GM19397 (cell line): ENCODE data around the gene CDH4.

ENCODE experiments used
- ATAC-seq: cut with Tn5 transposase; IDR thresholded peaks from one replicate; pipeline ENCODE4 v1.9.1; 2021; ENCODE audit warnings: mild to moderate bottlenecking, moderate library complexity; ENCODE audit not compliant: unreplicated experiment

Gene CDH4

DNA sequence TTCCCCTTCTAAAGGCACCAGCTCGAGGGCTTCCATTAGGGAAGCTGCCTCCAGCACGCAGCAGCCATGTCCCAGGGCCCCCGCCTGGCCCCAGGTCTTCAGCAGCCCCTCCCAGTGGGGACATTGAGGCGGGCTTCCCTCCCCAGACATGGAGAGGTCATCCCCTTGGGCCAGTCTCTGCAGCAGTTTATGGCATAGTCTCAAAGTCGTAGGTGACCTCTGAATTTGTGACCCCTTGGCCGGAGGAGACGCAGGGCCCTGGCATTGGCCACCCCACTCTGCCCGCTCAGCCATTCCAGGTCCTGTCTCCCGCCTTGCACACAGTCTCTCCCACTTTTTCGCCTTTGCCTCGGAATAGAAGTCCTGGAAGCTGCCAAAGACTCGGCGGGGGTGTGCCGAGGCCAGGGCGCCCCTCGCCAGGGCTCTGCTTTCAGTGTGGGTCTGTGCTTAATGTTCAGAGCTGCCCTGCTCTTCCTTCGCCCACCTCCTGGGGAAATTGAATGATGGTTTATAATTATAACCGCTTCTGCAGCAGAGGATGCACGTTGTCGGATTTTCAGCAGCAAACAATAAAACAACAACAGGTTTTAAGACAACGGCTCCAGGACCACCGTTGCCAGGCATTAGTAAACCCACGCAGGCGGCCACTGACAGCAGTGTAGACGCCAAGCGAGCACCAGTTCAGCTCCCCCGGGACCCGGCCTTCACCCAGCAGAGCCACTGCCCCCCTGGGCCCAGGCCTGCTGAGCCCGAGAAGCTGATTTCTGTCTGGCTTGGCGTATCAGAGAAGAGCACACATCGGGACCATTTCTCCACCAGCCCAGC, 626.6 kb downstream of the CDH4 start:
- ATAC-seq: no peak

DNA sequence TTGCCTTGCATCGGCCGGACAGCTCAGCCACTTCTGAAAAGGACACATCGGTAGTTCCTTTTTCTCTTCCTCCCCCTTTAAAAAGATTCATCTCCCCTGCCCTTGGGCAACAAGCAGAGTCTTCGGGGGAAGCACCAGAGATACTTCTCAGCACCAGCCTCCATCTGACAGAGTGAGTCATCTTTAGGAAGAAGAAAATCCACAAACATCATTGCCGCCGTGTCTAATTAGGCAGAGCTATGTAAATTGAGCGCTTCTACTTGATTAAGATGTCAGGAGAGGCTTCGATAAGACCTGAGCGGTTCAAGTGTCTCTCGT, 627.2 kb downstream of the CDH4 start:
- ATAC-seq: no peak

DNA sequence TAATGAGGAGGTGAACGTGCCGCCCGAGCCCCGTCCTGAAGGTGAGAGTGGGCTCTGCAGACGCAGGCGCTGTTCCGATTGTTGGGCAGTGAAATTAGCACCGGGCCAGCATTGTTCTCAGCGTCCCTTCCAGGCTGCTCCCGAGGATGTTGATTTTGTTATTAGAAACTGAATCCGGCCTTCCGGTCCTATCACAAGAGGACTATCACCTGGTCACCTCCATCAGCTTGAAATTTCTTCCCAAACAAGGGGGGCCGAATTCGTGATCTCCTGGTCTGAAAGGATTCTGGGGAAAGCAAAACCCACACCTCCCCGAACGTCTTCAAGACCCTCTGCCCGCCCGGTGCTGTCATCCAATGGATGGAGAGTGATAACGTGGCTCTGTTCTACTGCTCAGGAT, 627.6 kb downstream of the CDH4 start:
- ATAC-seq: no peak

DNA sequence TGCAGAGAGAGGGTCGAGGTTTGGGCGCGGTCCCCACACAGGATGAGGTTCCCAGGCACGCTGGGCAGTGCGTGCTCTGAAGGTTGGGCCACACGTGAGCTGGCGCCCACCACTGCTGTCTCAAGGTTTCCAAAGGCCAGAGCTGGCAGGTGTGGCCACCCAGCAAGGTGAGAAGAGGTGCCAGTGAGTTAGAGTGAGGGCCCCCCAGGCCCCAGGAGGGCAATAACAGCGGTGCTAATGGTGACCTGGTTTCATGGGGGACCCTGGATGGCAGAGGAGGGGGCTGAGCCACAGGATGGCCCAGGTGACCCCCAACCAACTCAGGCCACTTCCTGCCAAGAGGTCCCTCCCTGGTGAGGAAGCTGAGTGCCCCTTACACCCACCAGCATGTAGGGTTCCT, 628.6 kb downstream of the CDH4 start:
- ATAC-seq: no peak

DNA sequence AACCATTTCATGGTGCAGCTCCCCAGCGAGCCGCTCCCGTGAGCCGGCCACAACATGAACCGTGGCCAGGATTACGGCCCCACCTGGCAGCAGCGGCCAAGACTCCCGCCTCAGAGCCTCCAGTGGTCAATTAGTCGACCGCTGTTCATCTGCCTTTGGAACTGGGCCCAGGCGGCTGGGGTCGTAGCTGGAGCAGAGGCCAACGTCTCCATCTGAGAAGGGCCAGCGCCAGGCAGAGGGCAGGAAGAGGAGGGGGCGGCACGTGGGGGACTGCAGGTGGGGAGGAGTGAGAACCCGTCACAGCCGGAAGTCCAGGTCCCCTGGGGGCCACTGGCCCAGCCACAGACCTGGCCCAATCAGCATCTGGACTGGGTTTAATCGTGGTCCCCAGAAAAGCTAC, 629.4 kb downstream of the CDH4 start:
- no peak for ATAC-seq

DNA sequence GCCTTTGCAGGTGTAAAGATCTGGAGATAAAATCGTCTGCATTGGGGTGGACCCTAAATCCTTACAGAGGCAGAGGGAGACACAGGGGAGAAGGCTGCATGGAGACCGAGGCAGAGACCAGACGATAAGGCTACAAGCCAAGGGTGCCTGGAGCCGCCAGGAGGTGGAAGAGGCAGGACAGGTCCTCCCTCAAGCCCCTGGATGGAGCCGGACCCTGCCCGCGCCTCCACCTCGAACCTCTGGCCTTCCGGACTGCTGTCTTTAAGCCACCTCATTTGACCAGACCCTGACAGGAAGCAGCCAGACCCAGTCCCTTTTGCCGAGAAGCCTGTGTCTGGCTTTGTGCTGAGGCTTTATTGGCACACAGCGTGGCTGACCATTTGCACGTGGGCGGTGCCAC, 629.8 kb downstream of the CDH4 start:
- ATAC-seq: no peak

DNA sequence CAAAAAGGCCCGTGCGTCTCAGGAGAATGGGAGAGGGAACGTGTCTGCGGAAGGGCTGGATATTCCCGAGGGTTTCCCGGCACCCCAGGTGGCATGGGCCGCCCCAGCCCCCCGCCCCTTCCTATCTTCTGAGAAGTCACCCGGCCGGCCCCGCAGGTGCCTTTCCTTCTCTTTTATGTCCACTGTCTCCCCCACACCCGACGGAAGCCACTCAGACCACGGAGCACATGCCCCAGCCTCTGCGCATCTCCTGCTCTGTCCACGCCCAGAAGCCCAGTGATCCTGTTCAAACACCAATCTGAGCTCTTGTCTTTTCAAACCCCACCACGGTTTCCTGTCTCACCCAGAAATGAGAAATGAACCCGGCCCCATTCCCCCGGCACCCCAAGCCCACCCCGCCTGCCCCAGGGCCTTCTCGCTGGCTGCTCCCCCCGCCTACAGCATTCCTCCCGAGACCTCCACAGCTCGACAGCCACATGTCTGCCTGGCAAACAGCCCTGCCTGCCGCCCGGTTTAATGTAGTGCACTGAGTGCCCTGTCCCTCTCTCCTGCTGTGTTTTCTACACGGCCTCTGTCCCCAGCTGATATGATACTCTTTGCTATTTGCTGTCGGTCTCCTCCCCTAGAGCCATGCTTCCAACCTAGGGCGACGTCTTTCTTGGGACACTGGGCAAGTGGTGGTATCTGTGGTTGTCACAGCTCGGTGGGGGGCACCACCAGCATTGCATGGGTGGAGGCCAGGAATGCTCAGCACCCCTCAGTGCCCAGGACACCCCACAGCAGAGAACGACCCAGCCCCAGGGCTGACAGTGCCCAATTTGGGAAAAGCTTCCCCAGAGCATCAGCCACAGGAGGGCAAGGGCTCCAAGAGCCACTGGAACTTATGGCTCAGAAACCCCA, 630.9 kb downstream of the CDH4 start:
- no peak for ATAC-seq

DNA sequence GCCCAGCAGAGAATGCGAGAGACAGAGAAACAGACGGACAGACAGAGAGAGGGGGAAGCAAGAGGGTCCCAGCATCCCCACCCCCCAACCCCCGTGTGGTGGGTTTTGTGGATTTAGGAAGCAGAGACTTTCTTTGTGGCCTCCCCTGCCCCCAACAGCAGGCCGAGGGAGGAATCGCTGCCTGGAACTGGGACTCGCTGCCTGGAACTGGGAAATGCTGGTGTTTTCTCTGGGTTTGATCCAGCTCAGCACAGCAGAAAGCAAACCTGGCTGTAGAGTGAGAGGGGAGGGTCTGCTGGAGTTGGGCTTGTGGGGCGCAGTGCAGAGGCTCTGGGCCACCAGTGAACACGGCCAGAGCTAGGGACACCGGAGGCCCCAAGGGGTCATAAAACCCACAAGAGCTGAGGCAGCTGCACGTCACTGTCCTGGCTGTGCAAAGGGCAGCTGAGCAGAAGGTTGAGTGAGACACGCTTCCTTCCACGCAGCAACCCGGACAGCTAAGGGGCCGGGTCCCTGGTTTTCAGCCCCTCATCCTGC, 631.9 kb downstream of the CDH4 start:
- ATAC-seq: no peak

DNA sequence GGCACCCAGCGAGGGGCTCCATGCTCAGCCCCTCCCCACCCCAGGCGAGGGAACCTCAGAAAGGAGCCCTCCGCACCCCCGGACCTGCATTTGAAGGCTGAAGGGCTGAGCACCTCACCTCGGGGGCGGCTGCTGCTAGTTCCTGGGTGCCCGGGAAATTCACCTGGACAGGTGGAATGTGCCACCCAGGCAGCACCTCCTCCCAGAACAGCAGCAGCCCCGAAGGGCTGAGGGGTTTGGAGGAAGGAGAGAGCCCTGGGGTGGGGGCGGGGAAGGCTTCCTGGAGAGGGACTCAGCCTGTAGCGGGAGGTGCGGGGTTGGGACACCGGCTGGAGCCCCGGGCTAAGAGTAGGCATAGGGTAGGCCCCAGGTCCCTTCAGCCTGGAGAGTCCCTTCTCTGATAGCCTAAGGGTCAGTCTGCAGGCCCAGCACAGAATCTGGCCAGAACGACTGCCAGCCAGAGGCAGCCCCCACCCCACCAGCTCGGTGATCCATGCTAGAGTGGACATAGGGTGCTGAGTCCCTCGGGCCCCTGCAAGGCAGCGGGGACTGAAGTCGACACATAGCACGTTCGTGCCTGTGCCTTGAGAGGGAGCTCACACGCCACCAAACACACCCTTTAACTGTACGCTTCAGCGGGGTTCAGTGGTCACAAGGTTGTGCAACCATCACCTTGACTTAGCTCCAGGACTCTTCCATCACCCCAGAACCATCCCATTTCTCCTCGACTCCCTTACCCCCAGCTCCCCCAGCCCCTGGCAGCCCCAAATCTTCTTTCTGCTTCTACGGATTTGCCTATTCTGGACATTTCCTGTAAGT, 632.7 kb downstream of the CDH4 start:
- no peak for ATAC-seq

DNA sequence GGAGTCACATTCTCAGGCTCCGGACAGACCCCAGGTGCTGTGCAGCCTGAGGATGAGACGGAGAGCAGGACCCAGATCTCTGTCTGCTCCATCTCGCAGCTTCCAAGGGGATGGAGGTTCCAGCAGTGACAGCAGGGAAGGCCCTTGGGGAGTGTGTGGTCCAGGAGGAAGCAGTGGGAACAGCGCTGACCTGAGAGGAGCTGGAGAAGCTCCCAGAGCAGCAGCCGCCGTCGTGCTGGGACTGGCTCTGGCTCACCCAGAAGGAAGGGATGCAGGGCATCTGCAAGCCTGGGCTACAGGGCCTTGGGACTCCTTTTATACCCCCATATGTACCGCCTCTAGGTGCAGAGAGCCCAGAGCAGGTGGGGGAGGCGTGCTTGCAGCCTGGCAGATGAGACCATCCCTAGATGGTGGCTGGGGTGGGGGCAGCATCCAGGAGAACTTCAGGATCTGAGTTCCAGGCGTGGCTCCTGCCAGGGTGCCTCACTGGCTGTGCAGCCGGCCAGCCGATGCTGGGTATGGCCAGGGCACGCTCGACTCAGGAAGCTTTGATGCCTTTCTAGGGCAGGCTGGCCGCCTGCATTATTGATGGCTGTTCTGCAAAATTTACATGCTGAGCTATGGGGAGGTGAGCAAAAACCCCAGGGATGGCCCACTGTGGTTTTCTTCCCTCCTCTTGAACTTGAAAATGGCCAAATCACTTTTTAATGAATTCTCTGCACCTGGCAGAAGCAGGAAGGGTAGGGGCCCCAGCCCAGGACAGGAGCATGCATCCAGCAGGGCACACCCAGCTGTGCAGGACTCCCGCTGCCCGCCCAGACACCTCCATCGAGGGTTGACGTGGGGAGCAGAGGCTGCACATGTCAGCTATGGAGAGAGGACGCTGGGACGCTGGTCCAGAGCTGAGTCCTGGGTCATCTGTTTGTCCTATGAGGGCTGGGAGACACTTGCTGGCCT, 634.0 kb downstream of the CDH4 start:
- no peak for ATAC-seq

DNA sequence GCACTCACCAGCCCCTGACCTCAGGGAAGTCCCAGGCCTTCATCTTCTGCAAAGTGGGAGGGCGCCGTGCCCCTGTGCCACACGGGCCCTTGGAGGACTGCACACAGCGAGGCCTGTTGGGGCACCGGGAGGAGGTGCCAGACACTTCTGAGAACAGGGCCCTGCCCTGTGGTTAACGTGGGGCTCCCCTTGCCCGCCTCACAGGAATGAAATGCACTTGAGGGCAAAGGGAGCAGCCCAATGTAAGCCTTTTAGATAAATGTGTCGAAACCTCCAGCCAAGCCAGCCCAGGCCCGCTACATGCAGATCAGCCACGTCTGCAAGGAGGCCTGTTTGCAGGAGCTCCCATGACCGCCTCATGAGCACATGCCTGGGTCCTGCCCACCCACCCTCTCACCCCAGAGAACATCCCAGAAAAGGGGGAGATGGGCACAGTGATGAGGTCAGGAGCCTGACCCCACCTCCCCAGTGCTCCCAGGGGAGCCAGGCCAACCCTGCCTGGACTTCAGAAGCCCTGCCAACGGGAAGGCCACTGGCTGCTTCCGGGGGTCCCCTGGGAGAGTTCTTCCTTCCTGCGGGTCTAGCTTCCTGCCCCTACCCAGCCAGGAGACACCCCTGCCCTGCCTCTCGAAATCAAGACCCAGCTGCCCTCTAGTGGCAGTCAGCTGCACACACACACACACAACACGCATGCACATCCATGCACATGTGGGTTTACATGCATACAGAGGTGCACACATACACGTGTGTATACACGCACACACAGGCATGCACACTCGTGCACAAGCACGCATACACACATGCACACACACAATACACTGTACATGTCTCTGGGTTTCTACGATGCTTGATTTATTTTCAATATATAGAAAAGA, 634.9 kb downstream of the CDH4 start:
- ATAC-seq: no peak

DNA sequence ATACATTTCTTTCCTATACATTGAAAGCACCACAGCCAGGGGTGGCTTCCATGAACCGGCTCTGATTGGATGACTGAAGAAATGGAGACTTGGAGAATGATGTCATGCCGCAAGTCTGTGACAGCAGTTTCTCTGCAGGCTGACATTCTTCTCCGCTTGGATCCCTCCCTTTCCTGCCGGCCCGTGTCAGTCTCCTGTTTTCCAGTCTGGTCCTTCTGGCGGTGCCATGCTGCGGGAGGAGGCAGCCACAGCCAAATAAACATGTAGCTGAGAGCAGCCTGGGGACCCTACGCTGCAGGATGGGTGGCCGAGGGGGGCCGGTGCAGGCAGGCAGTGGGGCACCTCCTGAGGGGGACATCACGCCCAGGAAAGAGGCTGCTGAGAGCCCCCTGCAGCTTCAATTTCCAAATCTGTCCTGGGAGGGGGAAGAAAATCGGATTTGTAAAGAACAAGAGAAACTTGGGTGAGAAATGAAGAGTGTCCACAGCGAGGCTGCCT, 635.6 kb downstream of the CDH4 start:
- no peak for ATAC-seq

DNA sequence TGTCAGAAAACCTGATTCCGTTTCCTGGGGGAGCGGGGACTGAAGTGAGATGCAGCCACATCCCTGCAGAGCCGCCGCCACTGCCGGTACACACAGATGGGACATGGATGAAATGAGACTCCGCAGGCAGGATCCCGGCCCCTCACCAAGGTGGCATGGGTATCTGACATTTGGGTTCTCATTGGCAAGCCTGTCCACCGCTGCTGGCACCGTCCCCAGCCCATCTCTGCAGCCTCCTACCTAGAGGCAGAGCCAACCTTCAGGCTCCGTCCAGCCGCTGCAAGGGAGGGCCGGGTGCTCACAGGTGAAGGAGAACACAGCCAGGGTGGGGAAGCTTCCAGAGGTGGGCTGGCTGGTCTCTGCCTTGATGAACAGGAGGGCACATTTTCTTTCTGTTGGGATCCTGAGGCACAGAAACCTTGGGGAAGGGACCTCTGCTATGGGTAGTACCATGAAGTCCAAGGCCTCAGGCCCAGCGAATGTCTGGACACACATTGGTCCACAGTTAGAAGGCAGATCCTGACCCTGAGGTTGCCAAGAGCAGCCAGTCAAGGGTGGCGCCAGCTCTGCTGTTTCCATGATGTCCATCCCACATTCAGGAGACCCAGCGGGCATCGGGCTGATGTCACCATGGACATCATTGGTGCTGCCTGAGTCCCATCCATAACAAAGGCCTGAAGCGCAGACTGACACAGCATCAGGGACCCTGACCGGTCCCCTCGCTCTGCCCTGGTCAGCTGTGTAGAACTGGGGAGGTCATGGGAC, 636.2 kb downstream of the CDH4 start:
- ATAC-seq: no peak

DNA sequence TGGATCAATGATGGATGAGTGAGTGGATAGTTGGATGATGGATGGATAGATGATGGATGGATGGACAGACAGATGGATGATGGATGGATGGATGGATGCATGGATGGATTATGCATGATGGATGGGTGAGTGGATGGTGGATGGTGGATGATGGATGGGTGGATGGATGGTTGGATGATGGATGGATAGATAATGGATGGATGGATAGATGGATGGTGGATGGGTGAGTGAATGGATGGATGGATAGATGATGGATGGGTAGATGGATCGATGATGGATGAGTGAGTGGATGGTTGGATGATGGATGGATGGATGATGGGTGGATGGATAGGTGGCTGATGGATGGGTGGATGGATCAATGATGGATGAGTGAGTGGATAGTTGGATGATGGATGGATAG, 637.6 kb downstream of the CDH4 start:
- no peak for ATAC-seq

DNA sequence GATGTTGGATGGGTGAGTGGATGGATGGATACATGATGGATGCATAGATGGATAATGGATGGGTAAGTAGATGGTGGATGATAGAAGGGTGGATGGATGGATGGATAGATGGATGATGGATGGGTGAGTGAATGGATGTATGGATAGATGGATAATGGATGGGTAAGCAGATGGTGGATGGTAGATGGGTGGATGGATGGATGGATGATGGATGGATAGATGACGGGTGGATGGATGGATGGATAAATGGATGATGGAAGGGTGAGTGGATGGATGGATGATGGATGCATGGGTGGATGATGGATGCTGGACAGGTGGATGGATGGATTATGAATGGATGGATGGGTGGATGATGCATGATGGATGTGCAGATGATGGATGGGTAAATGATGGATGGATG, 638.1 kb downstream of the CDH4 start:
- no peak for ATAC-seq

DNA sequence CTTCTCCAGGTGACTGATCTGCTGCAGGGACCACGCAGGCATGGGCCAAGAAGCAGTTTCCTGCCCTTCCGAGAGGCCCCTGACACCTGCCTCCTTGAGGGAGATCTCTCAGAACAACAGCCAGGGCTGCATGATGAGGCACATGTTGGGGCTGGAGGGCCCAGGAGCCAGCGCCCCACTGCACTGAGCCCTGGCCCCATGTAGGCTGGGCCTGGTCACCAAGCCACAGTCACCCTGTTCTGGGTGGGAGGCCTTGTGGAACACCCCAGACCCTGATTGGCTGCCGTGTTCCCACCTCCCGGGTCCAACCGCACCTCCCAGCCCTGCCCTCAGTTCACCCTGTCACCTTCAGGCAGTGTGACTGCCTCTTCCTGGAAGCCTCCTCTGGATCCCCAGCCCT, 639.4 kb downstream of the CDH4 start:
- no peak for ATAC-seq

DNA sequence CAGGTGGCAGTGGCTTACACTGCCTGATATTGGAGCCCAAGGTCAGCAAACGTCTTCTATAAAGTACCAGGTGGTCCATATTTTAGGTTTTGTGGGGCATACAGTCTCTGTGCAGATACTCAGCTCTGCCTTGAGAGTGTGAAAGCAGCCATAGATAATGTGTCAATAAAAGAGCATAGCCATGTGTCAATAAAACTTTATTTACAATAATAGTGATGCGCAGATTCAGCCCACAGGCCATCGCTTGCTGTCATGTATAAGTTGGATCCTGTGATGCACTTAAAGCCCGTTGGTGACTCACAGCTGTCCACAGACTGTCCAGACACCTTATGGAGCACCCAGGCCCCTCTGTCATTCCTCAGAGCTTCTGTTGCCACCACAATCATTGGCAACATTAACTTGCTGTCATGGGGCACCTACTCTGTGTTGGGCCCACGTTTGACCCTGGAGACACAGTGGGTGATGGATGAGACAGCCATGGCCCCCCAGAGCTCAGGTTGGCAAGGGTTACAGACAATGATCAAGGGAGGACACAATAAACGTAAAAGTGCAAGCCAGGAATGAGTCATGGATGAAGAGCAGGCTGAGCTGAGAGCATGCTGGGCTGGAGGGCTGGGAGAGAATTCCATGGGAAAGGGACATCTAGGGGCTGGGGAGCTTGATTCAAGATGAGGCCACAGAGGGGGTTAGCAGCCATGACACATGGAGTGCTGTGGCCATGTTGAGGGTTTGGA, 640.0 kb downstream of the CDH4 start:
- ATAC-seq: no peak

DNA sequence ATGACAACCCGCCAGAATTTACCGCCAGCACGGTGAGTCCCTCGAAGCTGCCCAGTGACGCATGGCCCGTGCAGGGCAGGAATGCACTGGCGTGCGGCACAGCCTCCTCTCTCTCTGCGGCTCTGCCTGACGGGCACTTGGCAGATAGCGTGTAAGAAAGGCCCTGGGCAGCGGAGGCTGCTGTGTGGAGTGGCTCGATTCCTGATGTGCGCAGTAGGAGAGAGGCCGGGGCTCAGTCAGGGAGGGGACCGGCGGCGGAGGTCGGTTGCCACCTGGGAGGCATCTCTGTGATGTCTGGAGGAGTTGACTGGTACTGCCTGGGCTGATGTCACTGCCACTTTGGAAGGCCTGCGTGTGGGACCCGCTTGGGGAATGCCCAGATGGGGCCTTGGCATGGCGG, 643.0 kb downstream of the CDH4 start:
- no peak for ATAC-seq
